Urinary bladder (tissue), 4 donors: ENCODE measurements around the gene TFF2. TPM values are rescaled to one million over a fixed set of nuclear protein-coding genes. Genes with fewer than 3 reads are reported as not detected.

Experiments
- DNase-seq: peaks from one replicate; pipeline ENCODE4 v3.0.0-alpha.2; 2015; ENCODE audit errors: extremely low spot score
- H3K27ac ChIP-seq: one replicate; pipeline ENCODE4 v1.5.1; 2013; ENCODE audit warnings: low read depth, mild to moderate bottlenecking, moderate library complexity
- H3K36me3 ChIP-seq: one replicate; pipeline ENCODE4 v1.6.1; 2013; ENCODE audit warnings: mild to moderate bottlenecking, moderate library complexity; ENCODE audit not compliant: insufficient read depth
- H3K4me1 ChIP-seq: one replicate; pipeline ENCODE4 v1.6.1; 2013; ENCODE audit warnings: mild to moderate bottlenecking, moderate library complexity; ENCODE audit not compliant: insufficient read depth
- H3K4me3 ChIP-seq: one replicate; pipeline ENCODE4 v1.5.1; 2013; ENCODE audit warnings: low read depth, low read length
- WGBS: extraction: QIAGEN DNeasy Blood & Tissue Kit; methylation state at CpG from one replicate; pipeline ENCODE4 v1.1.7; 2013; 5-methylcytosine and 5-hydroxymethylcytosine counted together
- polyA plus RNA-seq: library from polyadenylated mRNA; stranded (reverse); fragments of 200-250 nt; gene quantifications from one replicate; pipeline ENCODE4 v1.2.3, GENCODE V29; 2013
- total RNA-seq: library from RNA; depleted of rRNA; stranded (reverse); fragments of >200 nt; gene quantifications from one replicate; pipeline ENCODE4 v1.2.3, GENCODE V29; 2014
- donor health status: healthy with polysubstance abuse.
- donor health status: healthy.

Gene TFF2
- total and polyA plus RNA-seq, 2 donors = not detected

DNA sequence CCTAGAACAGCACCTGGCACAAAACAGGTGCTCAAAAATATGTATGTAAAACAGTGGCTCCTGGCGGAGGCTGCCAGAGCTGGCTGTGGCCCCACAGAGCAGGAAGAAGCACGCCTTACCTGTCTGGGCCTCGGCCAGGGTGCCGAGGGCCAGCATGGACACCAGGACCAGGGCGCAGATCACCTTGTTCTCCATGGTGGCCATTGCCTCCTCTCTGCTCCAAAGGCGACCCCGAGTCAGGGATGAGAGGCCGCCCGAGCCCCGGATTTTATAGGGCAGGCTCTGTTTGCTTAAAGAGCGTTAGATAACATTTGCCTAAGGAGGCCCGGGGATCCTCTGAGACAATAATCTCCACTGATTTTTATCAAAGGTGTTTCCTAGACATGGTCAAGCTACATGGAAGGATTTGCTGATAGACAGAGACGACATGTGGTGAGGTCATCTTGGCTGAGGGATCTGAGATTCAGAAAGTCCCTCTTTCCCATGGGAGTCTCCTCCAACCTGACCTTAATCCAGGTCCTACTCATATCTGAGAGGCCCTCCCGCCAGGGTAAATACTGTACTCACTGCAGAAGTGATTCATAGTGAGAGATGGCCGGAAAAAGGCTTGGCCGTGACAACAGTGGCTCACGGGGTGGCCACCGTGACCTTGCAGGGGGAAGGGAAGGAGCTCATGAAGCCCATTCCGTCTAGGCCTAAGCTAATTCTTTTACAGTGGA lies 15.7 kb upstream of the TFF2 start, which contains the start of gene TFF1:
Gene TFF1 (minus strand): TSS at position 244 of the 719 bp plus-strand sequence. CDS start 40 bp downstream, at position 204.
- no peak for DNase-seq
- H3K27ac ChIP-seq = no peak within 1 kb of the TSS
- no peak within 1 kb of the TSS for H3K4me3 ChIP-seq
- H3K36me3 ChIP-seq = no peaks in the 10 kb centered on the region
- no peaks in the 10 kb centered on the region for H3K4me1 ChIP-seq
- WGBS = 59% methylated on average over 19 of the region's 19 CpGs

DNA sequence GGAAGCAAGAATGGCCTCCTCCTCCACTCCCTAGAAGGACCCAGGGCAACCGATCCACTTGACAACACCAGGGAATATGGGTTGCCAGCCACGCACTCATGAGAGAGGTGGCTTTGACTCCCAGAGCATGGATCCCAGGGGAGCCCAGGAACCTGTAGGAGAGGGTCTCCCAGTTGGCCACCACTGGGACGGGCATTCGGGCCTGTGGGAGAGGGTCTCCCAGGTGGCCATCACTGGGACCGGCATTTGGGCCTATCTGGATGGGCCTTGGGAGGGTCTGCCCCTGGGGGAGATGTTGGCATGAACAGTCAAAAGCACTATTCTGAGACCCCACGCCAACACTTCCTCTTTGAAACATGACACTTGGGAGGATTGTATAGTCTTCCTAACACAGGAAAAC lies 15.0 kb upstream of the TFF2 start:
- Histone ChIP-seq H3K4me1 (no peaks in the 10 kb centered on the region), H3K27ac (no peak overlapping the region), H3K36me3 (no peaks in the 10 kb centered on the region), H3K4me3 (no peak overlapping the region)
- 66% methylated on average over 6 of the region's 6 CpGs for WGBS
- no peak for DNase-seq

DNA sequence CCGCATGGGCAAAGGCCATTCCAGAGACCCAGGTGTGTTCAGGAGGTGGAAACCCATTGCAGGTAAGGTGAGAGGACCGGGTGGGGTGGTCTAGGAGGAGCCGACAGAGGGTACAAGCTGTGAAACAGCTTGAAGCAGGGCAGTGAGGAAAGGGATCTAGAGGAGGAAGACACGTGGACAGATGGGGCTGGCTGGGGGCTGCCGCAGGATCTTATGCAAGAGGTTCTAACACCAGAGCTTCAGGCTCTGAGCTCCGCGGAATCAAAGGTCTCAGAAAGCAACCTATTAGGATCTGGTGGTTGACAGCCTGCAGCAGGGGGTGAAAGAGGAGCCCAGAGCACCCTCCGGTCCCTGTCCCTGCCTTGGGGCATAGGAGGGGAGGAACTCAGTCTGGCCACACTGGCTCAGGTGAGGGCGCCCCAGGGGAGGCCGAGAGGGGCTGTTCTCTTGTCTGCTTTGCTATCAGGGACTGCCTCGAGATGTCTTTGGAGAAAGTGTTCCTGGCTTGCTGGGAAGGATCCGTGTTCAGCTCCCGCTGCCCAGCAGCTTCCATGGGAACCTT lies 13.6 kb upstream of the TFF2 start:
- Histone ChIP-seq H3K36me3 (no peaks in the 10 kb centered on the region), H3K27ac (no peak overlapping the region), H3K4me3 (no peak overlapping the region), H3K4me1 (no peaks in the 10 kb centered on the region)
- 76% methylated on average over 13 of the region's 13 CpGs for WGBS
- DNase-seq = no peak

DNA sequence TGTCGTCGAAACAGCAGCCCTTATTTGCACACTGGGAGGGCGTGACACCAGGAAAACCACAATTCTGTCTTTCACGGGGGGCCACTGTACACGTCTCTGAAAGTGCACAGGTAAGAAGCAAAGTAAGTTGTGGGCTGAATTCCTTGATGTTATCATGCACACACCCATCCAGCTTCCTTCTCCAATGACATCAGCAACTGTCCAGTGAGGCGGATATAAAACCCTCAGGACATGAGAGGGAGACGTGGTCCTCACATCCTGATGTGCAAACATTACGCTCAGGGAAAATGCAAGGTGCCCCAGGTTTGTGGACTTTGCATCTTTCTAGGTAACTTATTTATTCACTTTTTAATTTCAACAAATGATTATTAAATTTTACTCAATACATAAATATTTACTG lies 12.5 kb upstream of the TFF2 start:
- DNase-seq = no peak
- Histone ChIP-seq H3K4me3 (no peak overlapping the region), H3K27ac (no peak overlapping the region), H3K36me3 (no peaks in the 10 kb centered on the region), H3K4me1 (no peaks in the 10 kb centered on the region)
- 69% methylated on average over 8 of the region's 8 CpGs for WGBS

DNA sequence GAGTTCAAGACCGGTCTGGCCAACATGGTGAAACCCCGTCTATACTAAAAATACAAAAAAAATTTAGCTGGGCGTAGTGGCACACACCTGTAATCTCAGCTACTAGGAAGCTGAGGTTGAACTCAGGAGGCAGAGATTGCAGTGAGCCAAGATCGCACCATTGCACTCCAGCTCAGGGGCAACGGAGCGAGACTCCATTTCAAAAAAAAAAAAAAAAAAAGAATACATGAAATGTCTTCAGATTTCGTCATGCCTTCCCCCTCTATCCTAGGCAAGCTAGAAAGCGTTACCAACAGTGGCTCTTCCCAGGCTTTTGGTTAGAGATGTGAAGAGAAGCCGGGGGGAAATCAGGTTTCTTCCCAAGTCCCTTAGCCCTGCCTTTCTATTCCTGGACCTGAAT lies 11.9 kb upstream of the TFF2 start:
- H3K36me3 ChIP-seq = no peaks in the 10 kb centered on the region
- 72% methylated on average over 9 of the region's 9 CpGs for WGBS
- no peak overlapping the region for H3K4me3 ChIP-seq
- no peaks in the 10 kb centered on the region for H3K4me1 ChIP-seq
- H3K27ac ChIP-seq = no peak overlapping the region
- no peak for DNase-seq

DNA sequence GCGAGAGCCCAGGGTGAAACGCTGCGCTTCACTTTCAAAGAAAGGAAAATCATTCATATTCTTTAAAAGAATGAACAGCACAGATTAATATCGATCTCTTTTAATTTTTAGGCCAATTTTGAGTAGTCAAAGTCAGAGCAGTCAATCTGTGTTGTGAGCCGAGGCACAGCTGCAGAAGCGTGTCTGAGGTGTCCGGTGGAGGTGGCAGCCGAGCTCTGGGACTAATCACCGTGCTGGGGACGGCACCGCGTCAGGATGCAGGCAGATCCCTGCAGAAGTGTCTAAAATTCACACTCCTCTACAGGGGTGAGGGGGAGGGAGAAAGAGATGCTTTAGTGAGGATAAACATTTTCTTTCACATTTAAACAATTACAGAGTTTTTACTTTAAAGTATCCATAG lies 11.4 kb upstream of the TFF2 start:
- H3K36me3 ChIP-seq = no peaks in the 10 kb centered on the region
- no peaks in the 10 kb centered on the region for H3K4me1 ChIP-seq
- 67% methylated on average over 12 of the region's 12 CpGs for WGBS
- no peak overlapping the region for H3K4me3 ChIP-seq
- DNase-seq = no peak
- no peak overlapping the region for H3K27ac ChIP-seq

DNA sequence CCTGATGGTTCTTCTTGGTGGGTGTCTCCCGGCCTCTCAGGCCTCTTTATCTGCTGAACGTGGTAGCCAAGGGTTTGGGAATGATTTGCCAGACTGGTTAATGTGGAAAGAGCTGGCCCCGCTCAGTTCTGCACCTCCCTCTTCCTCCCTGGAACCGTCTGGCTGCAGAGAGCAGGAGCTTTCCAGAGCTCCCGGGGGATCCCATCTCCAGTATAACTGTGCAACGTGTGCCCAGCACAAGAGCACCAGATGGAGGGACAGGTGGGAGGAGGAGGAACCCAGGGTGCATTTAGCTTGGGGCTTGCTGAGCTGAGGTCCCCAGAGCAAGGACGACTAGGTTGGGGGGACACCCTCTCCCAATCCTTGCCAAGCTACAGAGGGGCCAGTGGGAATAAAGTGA lies 10.5 kb upstream of the TFF2 start:
- Histone ChIP-seq H3K27ac (no peak overlapping the region), H3K4me3 (no peak overlapping the region), H3K36me3 (no peaks in the 10 kb centered on the region), H3K4me1 (no peaks in the 10 kb centered on the region)
- no peak for DNase-seq
- WGBS = 38% methylated on average over 7 of the region's 7 CpGs

DNA sequence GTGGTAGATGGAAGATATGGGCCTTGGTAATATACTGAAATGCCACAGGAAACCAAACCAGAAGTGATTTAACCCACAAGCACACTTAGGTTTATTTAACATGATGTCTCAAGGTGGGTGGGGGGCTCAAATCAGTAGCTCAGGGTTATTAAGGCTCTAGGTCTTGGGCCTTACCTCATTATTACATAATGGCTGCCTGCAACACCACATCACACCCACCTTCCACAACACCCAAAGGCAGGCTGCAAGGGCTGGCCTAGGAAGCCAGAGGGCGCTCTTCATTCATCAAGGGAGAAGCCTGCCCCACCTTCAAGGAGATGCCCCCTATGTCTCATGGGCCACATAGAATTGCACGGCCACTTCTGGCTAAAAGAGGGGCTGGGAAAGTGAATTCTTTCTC lies 9.5 kb upstream of the TFF2 start:
- no peaks in the 10 kb centered on the region for H3K36me3 ChIP-seq
- no peak for DNase-seq
- 73% methylated on average over 2 of the region's 2 CpGs for WGBS
- no peak overlapping the region for H3K27ac ChIP-seq
- no peak overlapping the region for H3K4me3 ChIP-seq
- H3K4me1 ChIP-seq = no peaks in the 10 kb centered on the region

DNA sequence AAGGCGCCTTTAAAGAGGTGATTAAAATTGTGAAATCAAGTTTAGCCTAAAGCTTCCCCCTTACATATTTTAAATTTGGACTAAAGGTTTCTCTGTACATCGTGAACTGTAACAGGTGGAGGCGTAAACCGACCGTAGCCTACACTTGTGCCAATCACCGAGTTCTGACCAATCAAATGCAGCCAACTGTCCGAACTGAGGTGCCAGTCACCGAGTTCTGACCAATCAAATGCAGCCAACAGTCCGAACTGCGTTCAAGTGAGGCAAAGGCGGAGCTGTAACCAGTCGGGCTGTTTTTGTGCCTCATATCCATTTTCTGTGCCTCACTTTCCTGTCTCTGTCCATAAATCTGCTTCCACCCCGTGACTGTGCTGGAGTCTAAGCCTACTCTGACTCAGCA lies 8.1 kb upstream of the TFF2 start:
- no peak for DNase-seq
- H3K4me1 ChIP-seq = no peaks in the 10 kb centered on the region
- H3K4me3 ChIP-seq = no peak overlapping the region
- H3K36me3 ChIP-seq = no peaks in the 10 kb centered on the region
- H3K27ac ChIP-seq = no peak overlapping the region
- 85% methylated on average over 13 of the region's 13 CpGs for WGBS

DNA sequence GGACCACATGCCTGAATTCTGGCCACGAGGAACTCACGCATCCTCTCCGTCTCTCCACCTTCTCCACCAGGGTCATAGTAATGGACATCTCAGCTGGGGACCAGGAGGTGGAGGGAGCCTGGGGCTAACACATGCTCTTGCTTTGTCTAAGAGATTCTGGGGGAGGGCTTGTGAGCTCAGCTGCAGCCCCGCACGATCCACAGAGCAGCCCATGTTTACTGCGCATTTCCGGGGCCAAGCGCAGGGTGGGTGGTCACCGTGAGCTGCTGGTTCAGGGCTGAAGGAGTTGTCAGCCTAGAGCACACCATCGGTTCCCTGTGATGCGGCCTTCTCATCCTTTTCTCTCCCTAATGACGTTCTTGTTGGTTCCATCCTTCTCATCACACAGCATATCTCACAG lies 7.5 kb upstream of the TFF2 start:
- H3K4me1 ChIP-seq = no peaks in the 10 kb centered on the region
- no peak for DNase-seq
- H3K36me3 ChIP-seq = no peaks in the 10 kb centered on the region
- H3K4me3 ChIP-seq = no peak overlapping the region
- WGBS = 91% methylated on average over 12 of the region's 12 CpGs
- no peak overlapping the region for H3K27ac ChIP-seq

DNA sequence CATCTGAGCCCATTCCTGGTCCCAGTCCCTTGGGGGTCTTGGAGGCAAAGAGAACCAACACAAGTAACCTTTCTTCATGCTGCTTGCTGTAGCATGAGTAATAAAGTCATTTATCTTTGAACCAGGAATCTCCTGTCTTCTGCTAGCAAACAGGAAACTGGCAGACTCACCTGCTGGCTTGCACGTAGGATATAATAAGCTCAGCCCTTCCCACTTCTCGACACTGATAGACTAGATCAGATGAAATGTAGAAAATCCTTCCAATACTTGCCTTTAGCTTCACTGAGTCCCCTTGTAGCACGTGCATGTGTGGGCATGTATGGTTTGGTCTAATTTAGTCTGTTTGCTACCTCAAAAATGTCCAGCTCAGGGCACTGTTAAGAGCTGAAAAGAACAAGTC lies 6.5 kb upstream of the TFF2 start:
- no peaks in the 10 kb centered on the region for H3K36me3 ChIP-seq
- no peaks in the 10 kb centered on the region for H3K4me1 ChIP-seq
- no peak for DNase-seq
- no peak overlapping the region for H3K27ac ChIP-seq
- no peak overlapping the region for H3K4me3 ChIP-seq
- 64% methylated on average over 3 of the region's 3 CpGs for WGBS

DNA sequence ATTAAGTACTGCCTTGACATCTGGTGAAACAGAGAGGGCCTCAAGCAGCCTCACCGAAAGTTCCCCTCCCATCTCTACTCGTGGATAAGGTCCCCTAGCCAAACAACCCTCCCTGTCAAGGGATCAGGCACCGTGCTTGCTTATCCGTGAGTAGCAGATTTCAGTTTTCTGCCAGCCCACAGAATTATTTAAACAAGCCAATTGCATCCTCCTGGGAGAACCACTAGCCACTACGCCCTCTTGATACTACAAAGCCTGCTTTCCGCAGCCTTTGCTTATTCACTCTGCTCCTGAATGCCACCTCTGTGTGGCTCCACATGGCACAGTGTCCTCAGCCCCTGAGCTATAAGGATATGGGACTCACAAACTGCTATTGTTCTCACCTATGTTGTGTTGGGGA lies 5.9 kb upstream of the TFF2 start:
- Histone ChIP-seq H3K4me1 (no peaks in the 10 kb centered on the region), H3K36me3 (no peaks in the 10 kb centered on the region), H3K4me3 (no peak overlapping the region), H3K27ac (no peak overlapping the region)
- WGBS = 65% methylated on average over 6 of the region's 6 CpGs
- no peak for DNase-seq

DNA sequence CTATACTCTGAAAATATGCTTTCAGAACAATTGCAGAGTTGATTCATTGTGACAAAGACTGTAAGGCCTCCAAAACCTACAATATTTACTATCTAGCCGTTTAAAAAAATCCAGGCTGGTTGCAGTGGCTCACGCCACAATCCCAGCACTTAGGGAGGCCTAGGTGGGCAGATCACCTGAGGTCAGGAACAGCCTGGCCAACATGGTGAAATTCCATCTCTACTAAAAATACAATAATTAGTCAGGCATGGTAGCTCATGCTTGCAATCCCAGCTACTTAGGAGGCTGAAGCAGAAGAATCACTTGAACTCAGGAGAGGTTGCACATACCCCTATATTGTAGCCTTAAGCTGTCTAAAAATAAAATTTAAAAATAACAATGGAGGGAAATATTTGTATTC lies 5.3 kb upstream of the TFF2 start:
- DNase-seq = no peak
- no peaks in the 10 kb centered on the region for H3K36me3 ChIP-seq
- WGBS = 91% methylated on average over 2 of the region's 2 CpGs

DNA sequence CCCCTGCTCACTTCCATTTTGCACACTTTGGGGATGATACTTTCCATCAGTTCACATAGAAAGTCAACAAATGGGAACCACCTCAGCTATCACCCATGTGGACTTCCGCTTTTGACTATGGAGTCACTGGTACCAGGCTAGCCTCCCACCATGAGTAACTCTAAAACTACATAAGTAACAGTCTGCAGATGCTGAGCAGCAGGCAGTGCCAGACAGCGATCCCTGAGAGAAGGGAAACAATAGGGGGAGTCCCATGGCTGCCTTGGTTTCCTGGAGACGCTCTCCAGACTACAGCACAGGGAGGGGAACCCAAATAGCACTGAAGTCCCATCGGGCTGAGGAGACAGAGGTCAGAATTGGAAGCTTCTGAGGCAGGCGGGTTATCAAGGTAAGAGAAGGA lies 2.8 kb upstream of the TFF2 start:
- Histone ChIP-seq H3K36me3 (no peaks in the 10 kb centered on the region), H3K4me3 (no peak overlapping the region), H3K27ac (no peak overlapping the region), H3K4me1 (no peaks in the 10 kb centered on the region)
- WGBS = 82% methylated on average over 5 of the region's 5 CpGs
- DNase-seq = no peak

More for the DNA sequence above, 5.3 kb upstream of the TFF2 start:
- no peaks in the 10 kb centered on the region for H3K4me1 ChIP-seq
- H3K4me3 ChIP-seq = no peak overlapping the region
- H3K27ac ChIP-seq = no peak overlapping the region
